Measurements from ENCODE around the gene ABHD4.

DNA sequence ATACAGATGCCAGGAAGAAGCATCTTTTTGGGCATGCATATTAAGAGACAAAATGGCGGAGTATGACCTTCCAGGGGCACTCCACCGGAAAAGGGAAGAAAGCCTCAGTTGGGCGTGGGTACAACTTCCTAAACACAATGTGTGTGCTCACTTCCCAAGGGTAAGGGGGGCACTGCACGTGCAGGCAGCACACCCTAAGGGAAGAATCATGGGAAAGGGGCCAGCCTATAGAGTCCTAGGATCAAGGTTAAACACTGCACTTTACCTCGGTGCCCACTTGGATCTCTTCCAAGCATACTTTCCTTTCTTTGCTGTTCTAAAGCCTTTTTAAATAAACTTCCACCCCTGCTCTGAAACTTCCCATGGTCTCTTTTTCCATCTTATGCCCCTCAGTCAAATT lies 31.3 kb downstream of the ABHD4 start:
- TF ChIP-seq, protein P1, sequence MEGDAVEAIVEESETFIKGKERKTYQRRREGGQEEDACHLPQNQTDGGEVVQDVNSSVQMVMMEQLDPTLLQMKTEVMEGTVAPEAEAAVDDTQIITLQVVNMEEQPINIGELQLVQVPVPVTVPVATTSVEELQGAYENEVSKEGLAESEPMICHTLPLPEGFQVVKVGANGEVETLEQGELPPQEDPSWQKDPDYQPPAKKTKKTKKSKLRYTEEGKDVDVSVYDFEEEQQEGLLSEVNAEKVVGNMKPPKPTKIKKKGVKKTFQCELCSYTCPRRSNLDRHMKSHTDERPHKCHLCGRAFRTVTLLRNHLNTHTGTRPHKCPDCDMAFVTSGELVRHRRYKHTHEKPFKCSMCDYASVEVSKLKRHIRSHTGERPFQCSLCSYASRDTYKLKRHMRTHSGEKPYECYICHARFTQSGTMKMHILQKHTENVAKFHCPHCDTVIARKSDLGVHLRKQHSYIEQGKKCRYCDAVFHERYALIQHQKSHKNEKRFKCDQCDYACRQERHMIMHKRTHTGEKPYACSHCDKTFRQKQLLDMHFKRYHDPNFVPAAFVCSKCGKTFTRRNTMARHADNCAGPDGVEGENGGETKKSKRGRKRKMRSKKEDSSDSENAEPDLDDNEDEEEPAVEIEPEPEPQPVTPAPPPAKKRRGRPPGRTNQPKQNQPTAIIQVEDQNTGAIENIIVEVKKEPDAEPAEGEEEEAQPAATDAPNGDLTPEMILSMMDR (conservative IDR thresholded peaks at IDR 0.05; ENCODE audit: low read length): no peak
- no peak for TF ChIP-seq EZH2phosphoT487 (IDR thresholded peaks at IDR 0.05; ENCODE audit: borderline replicate concordance, low read depth, low read length)
